Measurements from ENCODE around the gene GNAI1. TPM values are rescaled to one million over a fixed set of nuclear protein-coding genes. Genes with fewer than 3 reads are reported as not detected.

The GNAI1 gene
- total RNA-seq (ENCODE audit: low replicate concordance) = 25.8 and 46.7 TPM in 2 replicates

DNA sequence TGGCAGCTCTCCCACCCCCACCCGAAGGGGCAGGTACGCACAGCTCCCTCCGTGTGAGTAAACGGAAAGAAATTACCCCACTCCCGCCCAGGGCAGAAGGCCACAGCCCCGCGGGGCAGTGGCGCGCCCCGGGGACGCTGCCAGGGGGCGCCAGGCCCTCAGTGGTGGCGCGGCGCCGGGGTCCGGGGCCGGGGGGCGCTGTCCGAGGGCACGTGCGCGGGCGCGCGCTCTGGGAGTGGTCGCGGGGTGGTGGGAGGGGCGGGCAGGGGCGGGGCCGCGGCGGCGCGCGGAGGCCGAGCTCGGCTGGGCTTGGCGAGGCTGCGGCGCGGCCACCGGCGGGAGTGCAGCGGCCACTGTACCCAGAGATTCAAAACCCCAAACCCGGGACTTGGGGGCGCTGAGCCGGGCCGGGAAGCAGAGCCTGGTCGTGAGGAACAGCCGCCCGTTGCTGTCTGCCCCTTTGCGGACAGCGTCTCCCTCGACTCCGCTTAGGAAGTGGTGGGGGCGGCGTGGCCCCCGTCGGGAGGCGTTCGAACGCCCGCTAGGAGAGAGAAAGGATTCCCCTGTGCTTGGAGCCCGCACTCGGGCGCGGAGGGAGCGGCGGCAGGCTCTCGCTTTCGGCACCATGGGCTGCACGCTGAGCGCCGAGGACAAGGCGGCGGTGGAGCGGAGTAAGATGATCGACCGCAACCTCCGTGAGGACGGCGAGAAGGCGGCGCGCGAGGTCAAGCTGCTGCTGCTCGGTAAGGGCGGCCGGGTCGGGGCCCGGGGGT, at the start of gene GNAI1:
GNAI1 (plus strand) TSS at position 296 of the 773 bp plus-strand sequence; CDS start at position 626, 330 bp downstream.
- peak within 1 kb of the TSS; percentile 87 for H3K4me3 ChIP-seq (ENCODE audit: low read depth, low read length)
- TF ChIP-seq, protein P1, sequence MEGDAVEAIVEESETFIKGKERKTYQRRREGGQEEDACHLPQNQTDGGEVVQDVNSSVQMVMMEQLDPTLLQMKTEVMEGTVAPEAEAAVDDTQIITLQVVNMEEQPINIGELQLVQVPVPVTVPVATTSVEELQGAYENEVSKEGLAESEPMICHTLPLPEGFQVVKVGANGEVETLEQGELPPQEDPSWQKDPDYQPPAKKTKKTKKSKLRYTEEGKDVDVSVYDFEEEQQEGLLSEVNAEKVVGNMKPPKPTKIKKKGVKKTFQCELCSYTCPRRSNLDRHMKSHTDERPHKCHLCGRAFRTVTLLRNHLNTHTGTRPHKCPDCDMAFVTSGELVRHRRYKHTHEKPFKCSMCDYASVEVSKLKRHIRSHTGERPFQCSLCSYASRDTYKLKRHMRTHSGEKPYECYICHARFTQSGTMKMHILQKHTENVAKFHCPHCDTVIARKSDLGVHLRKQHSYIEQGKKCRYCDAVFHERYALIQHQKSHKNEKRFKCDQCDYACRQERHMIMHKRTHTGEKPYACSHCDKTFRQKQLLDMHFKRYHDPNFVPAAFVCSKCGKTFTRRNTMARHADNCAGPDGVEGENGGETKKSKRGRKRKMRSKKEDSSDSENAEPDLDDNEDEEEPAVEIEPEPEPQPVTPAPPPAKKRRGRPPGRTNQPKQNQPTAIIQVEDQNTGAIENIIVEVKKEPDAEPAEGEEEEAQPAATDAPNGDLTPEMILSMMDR (IDR thresholded peaks at IDR 0.05; ENCODE audit: insufficient read depth, low read length) = peak; percentile 27
- peak; percentile 87 for DNase-seq (ENCODE audit: low read depth)

DNA sequence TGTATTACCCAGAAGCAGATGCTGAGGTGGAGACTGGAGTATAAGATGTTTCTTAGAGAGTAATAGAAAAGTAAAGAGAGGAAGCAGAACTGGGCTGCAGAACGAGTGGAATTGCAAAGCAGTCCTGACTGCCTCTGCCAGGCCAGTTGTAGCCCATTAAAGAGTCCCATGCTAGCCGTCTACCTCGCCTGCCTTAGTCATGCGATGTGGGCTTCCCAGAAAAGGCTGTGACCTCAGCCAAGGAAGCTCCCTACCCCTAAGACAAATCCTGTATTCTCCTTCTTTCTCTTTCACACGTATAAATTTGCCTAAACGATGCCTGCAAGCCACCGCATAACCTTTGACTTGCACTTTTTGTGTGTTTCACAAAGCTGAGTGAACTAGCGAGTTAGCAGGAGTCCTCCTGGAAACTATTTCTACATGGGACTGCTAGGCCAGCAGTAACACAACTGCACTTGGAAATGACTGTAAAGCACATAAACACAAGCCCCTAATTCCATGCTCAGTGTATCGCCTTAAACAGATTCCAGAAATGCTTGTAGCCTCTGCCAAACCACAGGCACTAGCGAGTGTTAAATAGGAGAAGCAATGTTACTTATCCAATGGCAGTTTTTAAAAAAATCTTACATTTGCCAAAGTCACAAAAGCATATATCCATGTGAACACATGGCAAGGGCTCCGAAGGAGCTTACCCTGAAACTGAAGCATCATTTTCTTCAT, 47.4 kb upstream of the GNAI1 start:
- no peak overlapping the region for H3K4me3 ChIP-seq (ENCODE audit: low read depth, low read length)
- DNase-seq (ENCODE audit: low read depth) = peak; percentile 70
- TF ChIP-seq, protein P1 (IDR thresholded peaks at IDR 0.05; ENCODE audit: insufficient read depth, low read length) = no peak

DNA sequence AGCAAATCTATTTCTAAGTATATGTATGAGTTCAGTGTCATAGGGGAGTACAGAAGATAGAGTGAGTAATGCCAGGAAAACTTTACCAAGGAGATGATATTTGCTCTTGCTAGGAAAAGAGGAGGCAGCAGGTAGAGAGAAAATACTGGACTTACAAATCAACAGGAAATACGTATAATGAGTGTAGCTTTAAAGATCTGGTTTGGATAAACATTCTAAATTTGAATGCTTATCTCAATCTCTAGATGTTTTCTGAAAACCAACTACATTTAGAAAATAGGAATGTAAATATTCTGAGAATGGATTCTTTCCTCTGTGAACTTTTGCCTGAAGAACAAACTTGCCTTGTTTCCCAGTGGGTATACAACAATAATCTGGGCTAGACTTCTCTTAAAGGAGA, 46.9 kb upstream of the GNAI1 start:
- TF ChIP-seq, protein P1 (IDR thresholded peaks at IDR 0.05; ENCODE audit: insufficient read depth, low read length) = no peak
- H3K4me3 ChIP-seq (ENCODE audit: low read depth, low read length) = no peak overlapping the region

DNA sequence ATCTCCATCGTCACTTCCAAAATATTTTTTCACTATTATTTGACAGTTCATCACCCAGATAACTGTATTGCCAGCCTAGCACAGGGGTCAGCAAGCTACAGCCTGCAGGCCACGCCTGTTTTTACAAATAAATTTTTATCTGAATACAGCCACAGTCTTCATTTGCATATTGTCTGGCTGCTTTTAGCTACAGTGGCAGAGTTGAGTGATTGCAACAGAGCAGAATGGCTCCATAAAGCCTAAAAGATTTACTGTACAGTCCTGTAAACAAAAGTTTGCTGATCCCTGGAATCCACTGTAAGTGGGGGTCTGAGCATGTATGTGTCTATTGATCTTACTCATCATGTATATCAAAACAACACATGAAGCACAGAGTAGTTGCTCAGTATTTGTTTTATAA, 45.9 kb upstream of the GNAI1 start:
- TF ChIP-seq, protein P1 (IDR thresholded peaks at IDR 0.05; ENCODE audit: insufficient read depth, low read length) = no peak
- no peak for DNase-seq (ENCODE audit: low read depth)
- H3K4me3 ChIP-seq (ENCODE audit: low read depth, low read length) = no peak overlapping the region

More for the DNA sequence above, 46.9 kb upstream of the GNAI1 start:
- DNase-seq (ENCODE audit: low read depth) = no peak

DNA sequence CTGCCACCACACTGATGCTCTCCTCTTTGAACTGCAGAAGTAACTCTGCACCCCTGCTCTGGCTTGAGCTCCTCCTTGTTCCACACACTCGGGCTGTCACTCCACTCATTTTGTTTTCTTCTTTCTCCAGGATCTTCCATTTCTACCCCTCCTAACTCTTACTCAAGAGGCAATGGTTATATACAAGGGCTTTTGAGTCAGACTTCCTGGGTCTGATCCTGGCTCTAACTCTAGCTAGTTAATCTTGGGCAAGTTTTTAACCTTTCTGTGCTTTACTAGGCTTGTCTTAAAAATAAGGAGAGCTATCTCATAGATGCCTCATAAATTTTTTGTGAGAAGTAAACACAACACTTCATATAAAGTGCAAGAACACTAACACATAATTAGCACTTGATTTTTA, 45.3 kb upstream of the GNAI1 start:
- DNase-seq (ENCODE audit: low read depth) = no peak
- TF ChIP-seq, protein P1 (IDR thresholded peaks at IDR 0.05; ENCODE audit: insufficient read depth, low read length) = no peak
- H3K4me3 ChIP-seq (ENCODE audit: low read depth, low read length) = no peak overlapping the region

DNA sequence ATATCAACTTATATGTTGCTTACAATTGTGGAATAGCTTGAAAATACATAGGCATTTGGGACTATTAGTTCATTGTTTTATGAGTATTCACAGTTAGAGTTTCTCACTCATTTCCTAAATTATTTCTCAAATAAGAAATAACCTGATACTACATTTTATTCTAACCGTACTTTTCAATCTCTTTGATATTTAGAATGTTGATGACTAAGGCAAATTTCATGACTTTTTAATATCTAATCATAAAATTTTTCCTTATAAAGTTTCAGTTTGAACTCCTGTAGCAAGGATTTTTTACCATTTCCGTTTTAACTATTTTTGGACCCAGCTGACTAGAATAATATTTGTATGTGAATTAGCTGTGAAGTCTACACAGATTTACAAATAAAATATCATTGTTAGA, 41.3 kb upstream of the GNAI1 start:
- no peak for DNase-seq (ENCODE audit: low read depth)
- no peak overlapping the region for H3K4me3 ChIP-seq (ENCODE audit: low read depth, low read length)
- TF ChIP-seq, protein P1 (IDR thresholded peaks at IDR 0.05; ENCODE audit: insufficient read depth, low read length) = no peak

All from fibroblast of the aortic adventitia (primary cell).